Measurements from ENCODE around the gene ZNF234.
"Not testable (repeated sequence)": the region's sequence is repeated elsewhere in the genome, so short reads cannot be mapped to it uniquely, and the experiment has no call there.

Gene ZNF234

GRCh38 chr19:44180968-44181367 is 39.6 kb downstream of the ZNF234 start:
- no peak for DNase-seq (ENCODE audit: low read depth in 2 of 2)
- no peak for TF ChIP-seq CTCF (IDR thresholded peaks at IDR 0.05; ENCODE audit: low read depth, low read length)
- H3K4me3 ChIP-seq (replicated peaks in 1 of 2; ENCODE audit: low read depth in 2 of 2, low read length in 2 of 2), result no peak overlapping the region

- no peak overlapping the region for H3K4me3 ChIP-seq (replicated peaks in 1 of 2; ENCODE audit: low read depth in 2 of 2, low read length in 2 of 2)
- DNase-seq (ENCODE audit: low read depth in 2 of 2), result no peak
- no peak for TF ChIP-seq CTCF (IDR thresholded peaks at IDR 0.05; ENCODE audit: low read depth, low read length)
These were observed 40.8 kb downstream of the ZNF234 start for GRCh38 chr19:44182145-44182544.

- no peak for TF ChIP-seq CTCF (IDR thresholded peaks at IDR 0.05; ENCODE audit: low read depth, low read length)
- DNase-seq (ENCODE audit: low read depth in 2 of 2), result no peak
- H3K4me3 ChIP-seq (replicated peaks in 1 of 2; ENCODE audit: low read depth in 2 of 2, low read length in 2 of 2), result no peak overlapping the region
These were observed 48.7 kb downstream of the ZNF234 start for GRCh38 chr19:44190020-44190419.

- no peak for TF ChIP-seq CTCF (IDR thresholded peaks at IDR 0.05; ENCODE audit: low read depth, low read length)
- H3K4me3 ChIP-seq (replicated peaks in 1 of 2; ENCODE audit: low read depth in 2 of 2, low read length in 2 of 2), result no peak overlapping the region
- DNase-seq (ENCODE audit: low read depth in 2 of 2), result no peak
These were observed 50.8 kb downstream of the ZNF234 start for GRCh38 chr19:44192127-44192526.

GRCh38 chr19:44196772-44197171 is 55.4 kb downstream of the ZNF234 start:
- no peak for TF ChIP-seq CTCF (IDR thresholded peaks at IDR 0.05; ENCODE audit: low read depth, low read length)
- DNase-seq (ENCODE audit: low read depth in 2 of 2), result no peak
- no peak overlapping the region for H3K4me3 ChIP-seq (replicated peaks in 1 of 2; ENCODE audit: low read depth in 2 of 2, low read length in 2 of 2)

- TF ChIP-seq CTCF (IDR thresholded peaks at IDR 0.05; ENCODE audit: low read depth, low read length), result no peak
- peak; percentile 79 to 84 for DNase-seq (ENCODE audit: low read depth in 2 of 2)
- no peak overlapping the region for H3K4me3 ChIP-seq (replicated peaks in 1 of 2; ENCODE audit: low read depth in 2 of 2, low read length in 2 of 2)
These were observed 61.1 kb downstream of the ZNF234 start for GRCh38 chr19:44202470-44202869.

GRCh38 chr19:44202974-44203373 is 61.6 kb downstream of the ZNF234 start:
- DNase-seq (ENCODE audit: low read depth in 2 of 2), result no peak
- no peak for TF ChIP-seq CTCF (IDR thresholded peaks at IDR 0.05; ENCODE audit: low read depth, low read length)
- no peak overlapping the region for H3K4me3 ChIP-seq (replicated peaks in 1 of 2; ENCODE audit: low read depth in 2 of 2, low read length in 2 of 2)

- DNase-seq (ENCODE audit: low read depth in 2 of 2); H3K4me3 ChIP-seq (replicated peaks in 1 of 2; ENCODE audit: low read depth in 2 of 2, low read length in 2 of 2): not testable (repeated sequence)
These were observed 62.5 kb downstream of the ZNF234 start for GRCh38 chr19:44203877-44204276.

All from cardiac fibroblast (primary cell).